K562 (cell line): ENCODE data around the gene KLK14. TPM values are rescaled to one million over a fixed set of nuclear protein-coding genes. Genes with fewer than 3 reads are reported as not detected.

Source experiments
- DACH1 ChIP-seq: fragments of 450-650 bp; IDR thresholded peaks from 2 replicates; pipeline ENCODE4 v1.6.1; 2018; ENCODE audit not compliant: partially characterized antibody
- HNRNPL ChIP-seq: fragments of 200-400 bp; formaldehyde crosslinking; IDR thresholded peaks from 2 replicates; pipeline ENCODE4 v1.6.1; 2017; ENCODE audit warnings: low read depth, mild to moderate bottlenecking, low read length
- KDM4B ChIP-seq, 2 experiments: fragments of 450-650 bp in 1 of 2; sonication (generic) in 1 of 2; IDR thresholded peaks; 2 replicates each; pipeline ENCODE4 v1.6.1; 2016 to 2017; ENCODE audit warnings: borderline replicate concordance in 2 of 2, antibody characterized with exemption in 1 of 2, low read depth in 1 of 2, mild to moderate bottlenecking in 1 of 2
- MAZ ChIP-seq, 2 experiments: fragments of 450-650 bp in 1 of 2; sonication (generic) in 1 of 2; formaldehyde crosslinking; IDR thresholded peaks in 1 of 2; conservative IDR thresholded peaks in 1 of 2; 2 replicates each; pipeline versions ENCODE4 v1.4.0 to v1.5.0; 2020; ENCODE audit warnings: mild to moderate bottlenecking in 1 of 2, missing genetic modification reagents in 1 of 2
- MCM5 ChIP-seq: fragments of 450-650 bp; IDR thresholded peaks from 2 replicates; pipeline ENCODE4 v1.6.1; 2016; ENCODE audit warnings: low read depth
- POLR2A ChIP-seq: fragments of 450-650 bp; conservative IDR thresholded peaks from 2 replicates; pipeline ENCODE4 v1.6.1; 2016
- TAF7 ChIP-seq: fragments of 450-650 bp; IDR thresholded peaks from 2 replicates; pipeline ENCODE4 v1.6.1; 2016; ENCODE audit warnings: missing genetic modification characterization, missing compliant biosample characterization
- ZBTB12 ChIP-seq: fragments of 250-450 bp; sonication (Bioruptor Pico); IDR thresholded peaks from 2 replicates; pipeline ENCODE4 v1.4.0; 2020
- ZHX1 ChIP-seq: fragments of 150-350 bp; conservative IDR thresholded peaks from 2 replicates; pipeline ENCODE4 v1.6.1; 2014; ENCODE audit warnings: low read length
- ZNF175 ChIP-seq: fragments of 200-800 bp; sonication (Bioruptor generic); IDR thresholded peaks from 2 replicates; pipeline ENCODE4 v1.6.1; 2016; ENCODE audit warnings: low read depth, mild to moderate bottlenecking, missing genetic modification characterization, missing compliant biosample characterization
- ZNF354B ChIP-seq: fragments of 250-450 bp; sonication (Bioruptor Pico); IDR thresholded peaks from 2 replicates; pipeline ENCODE4 v1.4.0; 2020
- ZNF830 ChIP-seq: fragments of 250-450 bp; sonication (Bioruptor Pico); IDR thresholded peaks from 2 replicates; pipeline ENCODE4 v1.5.0; 2021; ENCODE audit warnings: mild to moderate bottlenecking
- polyA plus RNA-seq, 8 experiments: library from polyadenylated mRNA; depleted of rRNA in 4 of 8; stranded (reverse) in 5 of 8; unstranded in 3 of 8; fragments of >200 nt; fragmentation: Nextera tagmentation in 2 of 8; fragmentation: Illumina TruSeq in 1 of 8; extraction: Ambion mirVana in 2 of 8; extraction: Trizol in 1 of 8; gene quantifications; 2 replicates each; pipeline versions ENCODE4 v1.2.1 to v1.2.3, GENCODE V29; 2011 to 2014; ENCODE audit warnings: inconsistent platforms in 1 of 8, missing spikeins in 1 of 8
- total RNA-seq, 7 experiments: library from RNA; depleted of rRNA in 6 of 7; stranded (reverse); fragments of >200 nt in 6 of 7; fragmentation: Illumina TruSeq in 2 of 7; extraction: Trizol in 2 of 7; gene quantifications; 2 replicates each; pipeline versions ENCODE4 v1.2.1 to v1.2.3, GENCODE V29; 2011 to 2021; ENCODE audit warnings: low replicate concordance in 1 of 7
- TF ChIP-seq, protein P1 (sequence below): IDR thresholded peaks from 3 replicates; pipeline ENCODE4 v1.6.1; 2011; ENCODE audit warnings: borderline replicate concordance, mild to moderate bottlenecking, moderate library complexity; ENCODE audit not compliant: insufficient read length; ENCODE audit errors: extremely low read depth
- TF ChIP-seq, protein P2 (sequence below), 2 experiments: IDR thresholded peaks; 2 replicates each; pipeline ENCODE4 v1.6.1; 2011; ENCODE audit warnings: borderline replicate concordance in 1 of 2, control low read depth in 1 of 2, low read depth in 1 of 2, low read length in 1 of 2, mild to moderate bottlenecking in 1 of 2, mixed read lengths in 1 of 2, moderate library complexity in 1 of 2; ENCODE audit not compliant: insufficient read depth in 1 of 2, insufficient read length in 1 of 2, poor library complexity in 1 of 2, severe bottlenecking in 1 of 2; ENCODE audit errors: extremely low read depth in 1 of 2

KLK14 gene
- total and polyA plus RNA-seq, 9 of the 15 experiments (the other 6 are each of a cell fraction or from before 2014, with no cell fraction given), result not detected

DNA sequence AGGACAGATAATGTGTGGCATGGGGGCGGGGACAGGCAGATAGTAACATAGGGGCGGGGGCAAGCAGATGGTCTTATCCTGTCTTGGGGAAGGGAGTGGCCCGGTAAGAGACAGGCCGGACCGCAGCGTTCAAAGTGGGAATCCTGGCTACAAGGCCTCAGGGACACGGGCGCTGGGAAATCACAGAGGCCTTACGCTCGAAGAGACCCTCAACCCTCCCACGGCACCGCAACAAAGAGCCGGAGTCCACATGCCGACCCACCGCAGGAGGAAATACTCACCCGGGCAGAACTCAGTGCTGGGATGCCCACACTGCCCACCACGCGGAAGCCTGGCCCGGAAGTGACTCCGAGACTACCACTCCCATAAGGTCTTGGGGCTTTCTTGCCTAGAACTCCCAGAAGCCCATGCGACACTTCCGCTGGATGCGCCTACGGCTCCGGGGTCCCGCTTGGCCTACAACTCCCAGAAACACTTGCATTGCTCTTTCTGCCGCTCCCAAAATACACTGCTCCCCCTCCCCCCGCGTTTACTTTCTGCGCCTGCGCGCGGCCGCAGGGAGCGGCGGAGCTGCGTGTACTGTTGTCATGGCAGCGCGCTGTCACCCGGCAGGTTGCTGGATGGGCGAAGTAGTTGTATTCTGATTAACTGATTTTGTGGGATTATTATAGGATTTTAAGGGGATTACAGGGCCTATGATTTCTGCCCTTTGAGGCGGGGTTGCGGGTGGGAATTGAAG is 25.5 kb upstream of the KLK14 start, which contains the start of gene CTU1 (continued):
- TF ChIP-seq KDM4B (IDR thresholded peaks at IDR 0.05; ENCODE audit: borderline replicate concordance in 2 of 2, low read depth in 1 of 2) (peak in 1 of 2 experiments; percentile 89; a peak in 2 of 4 replicates), ZBTB12 (CRISPR knock-in tag) (peak; percentile 56; the same call in 1 of the 2 replicates), ZNF175 (CRISPR knock-in tag) (0 out of 2 replicates have a peak, but pooled peaks have one; percentile 71), POLR2A (peak; percentile 85), ZHX1 (no peak), TAF7 (tag) (peak; percentile 38), DACH1 (no peak), ZNF830 (CRISPR knock-in tag) (no peak), MCM5 (no peak), HNRNPL (peak; percentile 77), ZNF354B (CRISPR knock-in tag) (no peak), MAZ (CRISPR knock-in tag; conservative IDR thresholded peaks at IDR 0.05 in 1 of 2, IDR thresholded peaks at IDR 0.05 in 1 of 2) (peak; percentile 77 to 86; a peak in 3 of 4 replicates)
- TF ChIP-seq, protein P1, sequence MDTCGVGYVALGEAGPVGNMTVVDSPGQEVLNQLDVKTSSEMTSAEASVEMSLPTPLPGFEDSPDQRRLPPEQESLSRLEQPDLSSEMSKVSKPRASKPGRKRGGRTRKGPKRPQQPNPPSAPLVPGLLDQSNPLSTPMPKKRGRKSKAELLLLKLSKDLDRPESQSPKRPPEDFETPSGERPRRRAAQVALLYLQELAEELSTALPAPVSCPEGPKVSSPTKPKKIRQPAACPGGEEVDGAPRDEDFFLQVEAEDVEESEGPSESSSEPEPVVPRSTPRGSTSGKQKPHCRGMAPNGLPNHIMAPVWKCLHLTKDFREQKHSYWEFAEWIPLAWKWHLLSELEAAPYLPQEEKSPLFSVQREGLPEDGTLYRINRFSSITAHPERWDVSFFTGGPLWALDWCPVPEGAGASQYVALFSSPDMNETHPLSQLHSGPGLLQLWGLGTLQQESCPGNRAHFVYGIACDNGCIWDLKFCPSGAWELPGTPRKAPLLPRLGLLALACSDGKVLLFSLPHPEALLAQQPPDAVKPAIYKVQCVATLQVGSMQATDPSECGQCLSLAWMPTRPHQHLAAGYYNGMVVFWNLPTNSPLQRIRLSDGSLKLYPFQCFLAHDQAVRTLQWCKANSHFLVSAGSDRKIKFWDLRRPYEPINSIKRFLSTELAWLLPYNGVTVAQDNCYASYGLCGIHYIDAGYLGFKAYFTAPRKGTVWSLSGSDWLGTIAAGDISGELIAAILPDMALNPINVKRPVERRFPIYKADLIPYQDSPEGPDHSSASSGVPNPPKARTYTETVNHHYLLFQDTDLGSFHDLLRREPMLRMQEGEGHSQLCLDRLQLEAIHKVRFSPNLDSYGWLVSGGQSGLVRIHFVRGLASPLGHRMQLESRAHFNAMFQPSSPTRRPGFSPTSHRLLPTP, result no peak
- TF ChIP-seq, protein P2, sequence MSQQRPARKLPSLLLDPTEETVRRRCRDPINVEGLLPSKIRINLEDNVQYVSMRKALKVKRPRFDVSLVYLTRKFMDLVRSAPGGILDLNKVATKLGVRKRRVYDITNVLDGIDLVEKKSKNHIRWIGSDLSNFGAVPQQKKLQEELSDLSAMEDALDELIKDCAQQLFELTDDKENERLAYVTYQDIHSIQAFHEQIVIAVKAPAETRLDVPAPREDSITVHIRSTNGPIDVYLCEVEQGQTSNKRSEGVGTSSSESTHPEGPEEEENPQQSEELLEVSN (IDR thresholded peaks at IDR 0.05; ENCODE audit: borderline replicate concordance in 1 of 2, extremely low read depth in 1 of 2, insufficient read depth in 1 of 2, insufficient read length in 1 of 2, low read depth in 1 of 2, low read length in 1 of 2, poor library complexity in 1 of 2, severe bottlenecking in 1 of 2), result peak; percentile 13 to 15
